GM21529 (cell line): ENCODE results near the gene GLOD4.

Experiments
- ATAC-seq: cut with Tn5 transposase; IDR thresholded peaks from one replicate; pipeline ENCODE4 v1.9.1; 2021; ENCODE audit not compliant: unreplicated experiment

GLOD4 gene

GRCh38 chr17:744937-745336 lies 37.1 kb downstream of the GLOD4 start:
- no peak for ATAC-seq

GRCh38 chr17:743139-743538 lies 38.9 kb downstream of the GLOD4 start:
- ATAC-seq, result no peak

GRCh38 chr17:742147-742793 lies 39.8 kb downstream of the GLOD4 start:
- no peak for ATAC-seq

- ATAC-seq, result peak; percentile 81
These were observed 41.7 kb downstream of the GLOD4 start for GRCh38 chr17:740240-741017.

GRCh38 chr17:737561-738113 lies 44.4 kb downstream of the GLOD4 start:
- no peak for ATAC-seq

- ATAC-seq, result no peak
These were observed 48.3 kb downstream of the GLOD4 start for GRCh38 chr17:733743-734142.

GRCh38 chr17:732902-733720 lies 49.0 kb downstream of the GLOD4 start:
- ATAC-seq, result peak; percentile 41

- peak; percentile 47 for ATAC-seq
These were observed 49.8 kb downstream of the GLOD4 start, which contains the start of gene TLCD3A for GRCh38 chr17:732067-732901. TSS of gene TLCD3A (plus strand) at chr17:732596. CDS start at chr17:732648, 52 bp downstream.

- peak; percentile 19 for ATAC-seq
These were observed 50.4 kb downstream of the GLOD4 start for GRCh38 chr17:731644-732066.

- no peak for ATAC-seq
These were observed 53.2 kb downstream of the GLOD4 start for GRCh38 chr17:728911-729310.

- ATAC-seq, result no peak
These were observed 55.7 kb downstream of the GLOD4 start for GRCh38 chr17:726271-726919.

- ATAC-seq, result no peak
These were observed 56.3 kb downstream of the GLOD4 start for GRCh38 chr17:725746-726145.

- ATAC-seq, result no peak
These were observed 57.0 kb downstream of the GLOD4 start for GRCh38 chr17:725084-725483.

GRCh38 chr17:721540-721937 lies 60.5 kb downstream of the GLOD4 start:
- ATAC-seq, result no peak

GRCh38 chr17:720706-721539 lies 61.2 kb downstream of the GLOD4 start:
- ATAC-seq, result no peak

- no peak for ATAC-seq
These were observed 64.0 kb downstream of the GLOD4 start for GRCh38 chr17:718075-718474.
